Prostate gland (tissue), 2 donors: Measurements from ENCODE around the gene TPST2. TPM values are rescaled to one million over a fixed set of nuclear protein-coding genes. Genes with fewer than 3 reads are reported as not detected.

ENCODE experiments used
- DNase-seq: peaks from one replicate; pipeline ENCODE4 v3.0.0-alpha.2; 2019; ENCODE audit warnings: low spot score
- H3K27ac ChIP-seq, 2 donors: fragments of 200-600 bp; sonication (generic); 2 replicates each; pipeline ENCODE4 v1.5.1; 2017 to 2019
- H3K27me3 ChIP-seq: fragments of 200-600 bp; sonication (generic); replicated peaks from 2 replicates; pipeline ENCODE4 v1.5.1; 2019; ENCODE audit not compliant: insufficient read depth
- H3K36me3 ChIP-seq, 2 donors: fragments of 200-600 bp; sonication (generic); 1 replicate in 1 of 2; 2 replicates in 1 of 2; pipeline versions ENCODE4 v1.5.1 to v1.8.1; 2017 to 2019
- H3K4me1 ChIP-seq: fragments of 200-600 bp; sonication (generic); replicated peaks from 2 replicates; pipeline ENCODE4 v1.5.1; 2019
- H3K4me3 ChIP-seq, 2 donors: fragments of 200-600 bp; sonication (generic); 2 replicates each; pipeline ENCODE4 v1.5.1; 2017 to 2019
- H3K9me3 ChIP-seq: fragments of 200-600 bp; sonication (generic); 2 replicates; pipeline ENCODE4 v1.5.1; 2017
- POLR2A ChIP-seq: fragments of 450-650 bp; IDR thresholded peaks from one replicate; pipeline ENCODE4 v1.6.1; 2016; ENCODE audit warnings: antibody characterized with exemption, mild to moderate bottlenecking
- POLR2AphosphoS5 ChIP-seq: sonication (generic); formaldehyde crosslinking; IDR thresholded peaks from one replicate; pipeline ENCODE4 v1.6.1; 2017; ENCODE audit warnings: antibody characterized with exemption
- WGBS: methylation state at CpG from one replicate; pipeline ENCODE4 v1.1.5; 2018; 5-methylcytosine and 5-hydroxymethylcytosine counted together
- intact Hi-C: fragments of 100-400 bp; cut with DNase I; formaldehyde crosslinking; loops from one replicate; pipeline ENCODE4 v1.14.2; 2022
- total RNA-seq, 2 donors: library from RNA; depleted of rRNA; stranded (reverse); fragments of >200 nt; gene quantifications; one replicate each; pipeline ENCODE4 v1.1.0, GENCODE V29; 2016
- TF ChIP-seq, protein P1 (sequence below), 4 experiments: fragments of 200-600 bp in 2 of 4; fragments of 450-650 bp in 2 of 4; sonication (generic) in 2 of 4; IDR thresholded peaks; 1 replicate in 3 of 4; 2 replicates in 1 of 4; pipeline ENCODE4 v1.5.1; 2016 to 2019; ENCODE audit warnings: antibody characterized with exemption in 4 of 4, mild to moderate bottlenecking in 2 of 4, moderate library complexity in 2 of 4

TPST2 gene
- total RNA-seq, 2 donors from 2014 or later: 49.4 to 200 TPM

- WGBS: 91% methylated on average over 4 of the region's 4 CpGs
- H3K27ac ChIP-seq: no peak overlapping the region
- no peaks in the 10 kb centered on the region for H3K27me3 ChIP-seq
- no peaks in the 10 kb centered on the region for H3K9me3 ChIP-seq
- TF ChIP-seq, protein P1, sequence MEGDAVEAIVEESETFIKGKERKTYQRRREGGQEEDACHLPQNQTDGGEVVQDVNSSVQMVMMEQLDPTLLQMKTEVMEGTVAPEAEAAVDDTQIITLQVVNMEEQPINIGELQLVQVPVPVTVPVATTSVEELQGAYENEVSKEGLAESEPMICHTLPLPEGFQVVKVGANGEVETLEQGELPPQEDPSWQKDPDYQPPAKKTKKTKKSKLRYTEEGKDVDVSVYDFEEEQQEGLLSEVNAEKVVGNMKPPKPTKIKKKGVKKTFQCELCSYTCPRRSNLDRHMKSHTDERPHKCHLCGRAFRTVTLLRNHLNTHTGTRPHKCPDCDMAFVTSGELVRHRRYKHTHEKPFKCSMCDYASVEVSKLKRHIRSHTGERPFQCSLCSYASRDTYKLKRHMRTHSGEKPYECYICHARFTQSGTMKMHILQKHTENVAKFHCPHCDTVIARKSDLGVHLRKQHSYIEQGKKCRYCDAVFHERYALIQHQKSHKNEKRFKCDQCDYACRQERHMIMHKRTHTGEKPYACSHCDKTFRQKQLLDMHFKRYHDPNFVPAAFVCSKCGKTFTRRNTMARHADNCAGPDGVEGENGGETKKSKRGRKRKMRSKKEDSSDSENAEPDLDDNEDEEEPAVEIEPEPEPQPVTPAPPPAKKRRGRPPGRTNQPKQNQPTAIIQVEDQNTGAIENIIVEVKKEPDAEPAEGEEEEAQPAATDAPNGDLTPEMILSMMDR (IDR thresholded peaks at IDR 0.05): no peak
- DNase-seq: no peak
- H3K36me3 ChIP-seq: no peaks in the 10 kb centered on the region
- no peaks in the 10 kb centered on the region for H3K4me1 ChIP-seq
- no peak overlapping the region for H3K4me3 ChIP-seq
- intact Hi-C loops: no loop called here
Measured at GRCh38 chr22:26606611-26607010, 16.7 kb upstream of the TPST2 start.

DNA sequence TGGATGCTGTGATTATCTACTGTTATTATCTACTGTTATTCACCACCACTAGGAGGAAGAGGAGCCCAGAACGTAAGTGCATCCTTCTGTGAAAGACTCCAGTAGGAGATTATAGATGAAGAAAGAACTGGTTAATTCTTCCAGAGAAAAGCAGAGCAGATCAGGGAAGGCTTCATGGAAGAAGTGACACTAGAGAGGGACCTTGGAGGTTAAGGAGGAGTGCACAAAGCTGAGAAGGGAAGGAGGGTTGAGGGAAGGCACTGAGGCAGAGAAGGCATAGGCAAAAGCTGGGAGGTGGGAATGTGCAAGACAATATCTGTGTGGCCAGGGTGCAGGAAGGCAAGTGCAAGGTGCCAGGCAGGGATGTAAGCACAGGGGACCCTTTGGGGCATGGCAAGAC, 14.4 kb upstream of the TPST2 start:
- Histone ChIP-seq H3K27me3 (no peaks in the 10 kb centered on the region), H3K4me3 (no peak overlapping the region)

DNA sequence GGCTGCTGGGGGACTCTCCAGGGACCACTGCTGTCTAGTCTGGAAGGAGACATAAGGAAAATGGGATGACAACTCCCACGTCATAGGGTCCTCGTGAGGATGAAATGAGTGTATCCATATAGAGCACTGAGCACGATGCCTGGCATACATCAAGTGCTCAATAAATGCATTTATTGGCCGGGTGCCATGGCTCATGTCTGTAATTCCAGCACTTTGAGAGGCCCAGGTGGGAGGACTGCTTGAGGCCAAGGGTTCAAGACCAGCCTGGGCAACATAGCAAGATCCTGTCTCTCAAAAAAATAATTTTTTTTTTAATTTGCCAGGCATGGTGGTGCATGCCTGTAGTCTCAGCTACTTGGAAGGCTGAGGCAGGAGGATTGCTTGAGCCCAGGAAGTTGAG, 12.2 kb upstream of the TPST2 start:
- DNase-seq: no peak
- Histone ChIP-seq H3K27ac (no peak overlapping the region), H3K4me1 (no peaks in the 10 kb centered on the region), H3K27me3 (no peaks in the 10 kb centered on the region), H3K4me3 (no peak overlapping the region), H3K36me3 (no peaks in the 10 kb centered on the region), H3K9me3 (no peaks in the 10 kb centered on the region)
- no peak for TF ChIP-seq POLR2A
- intact Hi-C loops: no loop called here
- WGBS: 75% methylated on average over 4 of the region's 4 CpGs

More for the DNA sequence above, 14.4 kb upstream of the TPST2 start:
- H3K9me3 ChIP-seq: no peaks in the 10 kb centered on the region
- TF ChIP-seq POLR2AphosphoS5: no peak
- TF ChIP-seq, protein P1 (IDR thresholded peaks at IDR 0.05): no peak
- 74% methylated on average over 1 of the region's 1 CpG for WGBS
- H3K27ac ChIP-seq: no peak overlapping the region
- no peaks in the 10 kb centered on the region for H3K36me3 ChIP-seq
- no peaks in the 10 kb centered on the region for H3K4me1 ChIP-seq
- intact Hi-C loops: no loop called here
- DNase-seq: no peak

DNA sequence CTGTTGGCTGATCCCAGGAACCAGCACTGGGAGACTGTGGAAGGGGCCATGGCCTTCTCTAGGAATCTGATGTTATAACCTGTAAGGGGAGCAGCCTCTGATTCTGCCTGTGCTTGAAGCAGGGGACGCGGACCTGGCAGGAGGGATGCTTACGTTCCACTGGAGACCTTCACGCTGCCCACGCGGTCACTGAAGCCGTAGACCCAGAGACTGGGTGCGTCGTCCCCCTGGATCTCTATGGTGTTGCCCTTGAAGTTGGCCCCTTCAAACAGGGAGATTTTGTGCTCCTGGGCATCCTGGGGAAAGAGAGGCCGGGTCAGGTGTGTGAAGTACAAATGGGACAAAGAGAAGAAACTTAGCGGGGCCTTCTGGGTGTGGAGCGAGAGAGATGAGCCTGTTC, 11.8 kb upstream of the TPST2 start:
- no peaks in the 10 kb centered on the region for H3K36me3 ChIP-seq
- DNase-seq: no peak
- intact Hi-C loops: no loop called here
- H3K27ac ChIP-seq: no peak overlapping the region
- no peaks in the 10 kb centered on the region for H3K9me3 ChIP-seq
- H3K4me3 ChIP-seq: no peak overlapping the region
- WGBS: 89% methylated on average over 12 of the region's 12 CpGs
- H3K27me3 ChIP-seq: no peaks in the 10 kb centered on the region
- no peaks in the 10 kb centered on the region for H3K4me1 ChIP-seq
- no peak for TF ChIP-seq POLR2A
- TF ChIP-seq, protein P1 (IDR thresholded peaks at IDR 0.05): no peak
- no peak for TF ChIP-seq POLR2AphosphoS5

GRCh38 chr22:26599505-26599904, 9.6 kb upstream of the TPST2 start:
- Histone ChIP-seq H3K9me3 (no peaks in the 10 kb centered on the region), H3K27ac (no peak overlapping the region), H3K36me3 (no peaks in the 10 kb centered on the region), H3K4me3 (no peak overlapping the region), H3K27me3 (no peaks in the 10 kb centered on the region), H3K4me1 (no peaks in the 10 kb centered on the region)
- WGBS: 81% methylated on average over 11 of the region's 11 CpGs
- intact Hi-C loops: no loop called here
- DNase-seq: no peak
- no peak for TF ChIP-seq POLR2AphosphoS5
- TF ChIP-seq, protein P1 (IDR thresholded peaks at IDR 0.05): no peak
- no peak for TF ChIP-seq POLR2A
